Transverse colon (tissue), 4 donors: Measurements from ENCODE around the gene VLDLR. TPM values are rescaled to one million over a fixed set of nuclear protein-coding genes. Genes with fewer than 3 reads are reported as not detected.

Experiments used
- DNase-seq: peaks from one replicate; pipeline ENCODE4 v3.0.0-alpha.2; 2019
- H3K27ac ChIP-seq, 4 donors: fragments of 200-600 bp; sonication (generic); 2 replicates each; pipeline ENCODE4 v1.5.1; 2016 to 2018; ENCODE audit warnings: inconsistent platforms in 4 of 4
- H3K27me3 ChIP-seq: fragments of 200-600 bp; sonication (generic); 2 replicates; pipeline ENCODE4 v1.5.1; 2017; ENCODE audit warnings: inconsistent platforms
- H3K36me3 ChIP-seq, 4 donors: fragments of 200-600 bp; sonication (generic); 2 replicates each; pipeline ENCODE4 v1.5.1; 2017 to 2019; ENCODE audit warnings: inconsistent platforms in 4 of 4
- H3K4me1 ChIP-seq, 4 donors: fragments of 200-600 bp; sonication (generic); 2 replicates each; pipeline ENCODE4 v1.5.1; 2017 to 2020; ENCODE audit warnings: inconsistent platforms in 4 of 4
- H3K4me3 ChIP-seq, 4 donors: fragments of 200-600 bp; sonication (generic); 1 replicate in 1 of 4; 2 replicates in 3 of 4; pipeline versions ENCODE4 v1.5.1 to v1.6.1; 2017 to 2019; ENCODE audit warnings: inconsistent platforms in 4 of 4
- H3K9me3 ChIP-seq, 2 donors: fragments of 200-600 bp; sonication (generic); 2 replicates each; pipeline ENCODE4 v1.5.1; 2017 to 2019; ENCODE audit warnings: inconsistent platforms in 2 of 2
- EP300 ChIP-seq: sonication (generic); formaldehyde crosslinking; IDR thresholded peaks from one replicate; pipeline ENCODE4 v1.6.1; 2017; ENCODE audit warnings: antibody characterized with exemption, low read depth
- POLR2A ChIP-seq: fragments of 450-650 bp; IDR thresholded peaks from one replicate; pipeline ENCODE4 v1.6.1; 2016; ENCODE audit warnings: antibody characterized with exemption, mild to moderate bottlenecking, moderate library complexity
- POLR2AphosphoS5 ChIP-seq, 3 donors: sonication (generic); formaldehyde crosslinking; IDR thresholded peaks; one replicate each; pipeline ENCODE4 v1.6.1; 2016; ENCODE audit warnings: antibody characterized with exemption in 3 of 3
- WGBS, 2 donors: methylation state at CpG; one replicate each; pipeline ENCODE4 v1.1.5; 2018; ENCODE audit warnings: low coverage in 1 of 2; 5-methylcytosine and 5-hydroxymethylcytosine counted together
- in situ Hi-C, 4 donors: fragments of 200-750 bp; cut with MboI; loops; one replicate each; pipeline versions ENCODE4 v1.15.0 to v1.15.1; 2017; ENCODE audit warnings: low sequenced_read_pairs in 3 of 4, low pct_ligation_motif_present in 1 of 4, low pct_unique_long_range_greater_than_20kb in 1 of 4
- intact Hi-C: fragments of 100-400 bp; cut with DNase I; formaldehyde crosslinking; loops from one replicate; pipeline ENCODE4 v1.15.1; 2023; ENCODE audit warnings: low total_unique reads
- total RNA-seq, 4 donors: library from RNA; depleted of rRNA; stranded (reverse); fragments of >200 nt; gene quantifications; one replicate each; pipeline ENCODE4 v1.1.0, GENCODE V29; 2016
- TF ChIP-seq, protein P1 (sequence below), 5 experiments: fragments of 200-600 bp in 3 of 5; fragments of 450-650 bp in 2 of 5; sonication (generic) in 3 of 5; IDR thresholded peaks; 1 replicate in 2 of 5; 2 replicates in 3 of 5; pipeline ENCODE4 v1.5.1; 2016 to 2017; ENCODE audit warnings: antibody characterized with exemption in 5 of 5, inconsistent platforms in 3 of 5, mild to moderate bottlenecking in 2 of 5, moderate library complexity in 1 of 5

The VLDLR gene
- total RNA-seq, 4 donors from 2014 or later, result 0.80 to 14.0 (median 9.6) TPM

DNA sequence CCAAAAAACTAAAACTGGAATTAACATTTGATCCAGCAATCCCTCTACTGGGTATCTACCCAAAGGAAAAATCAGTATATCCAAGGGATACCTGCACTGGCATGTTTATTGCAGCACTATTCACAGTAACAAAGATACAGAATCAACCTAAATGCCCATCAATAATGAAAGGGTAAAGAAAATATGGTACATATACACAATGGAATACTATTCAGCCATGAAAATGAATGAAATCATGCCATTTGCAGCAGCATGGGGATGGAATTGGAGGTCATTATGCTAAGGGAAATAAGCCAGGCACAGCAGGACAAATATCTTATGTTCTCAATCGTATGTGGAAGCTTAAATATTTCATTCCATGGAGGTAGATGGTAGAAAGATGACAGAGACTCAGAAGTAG lies 9.7 kb downstream of the VLDLR start:
- TF ChIP-seq POLR2AphosphoS5 (IDR thresholded peaks at IDR 0.05) (no peak), POLR2A (no peak), EP300 (no peak)
- TF ChIP-seq, protein P1, sequence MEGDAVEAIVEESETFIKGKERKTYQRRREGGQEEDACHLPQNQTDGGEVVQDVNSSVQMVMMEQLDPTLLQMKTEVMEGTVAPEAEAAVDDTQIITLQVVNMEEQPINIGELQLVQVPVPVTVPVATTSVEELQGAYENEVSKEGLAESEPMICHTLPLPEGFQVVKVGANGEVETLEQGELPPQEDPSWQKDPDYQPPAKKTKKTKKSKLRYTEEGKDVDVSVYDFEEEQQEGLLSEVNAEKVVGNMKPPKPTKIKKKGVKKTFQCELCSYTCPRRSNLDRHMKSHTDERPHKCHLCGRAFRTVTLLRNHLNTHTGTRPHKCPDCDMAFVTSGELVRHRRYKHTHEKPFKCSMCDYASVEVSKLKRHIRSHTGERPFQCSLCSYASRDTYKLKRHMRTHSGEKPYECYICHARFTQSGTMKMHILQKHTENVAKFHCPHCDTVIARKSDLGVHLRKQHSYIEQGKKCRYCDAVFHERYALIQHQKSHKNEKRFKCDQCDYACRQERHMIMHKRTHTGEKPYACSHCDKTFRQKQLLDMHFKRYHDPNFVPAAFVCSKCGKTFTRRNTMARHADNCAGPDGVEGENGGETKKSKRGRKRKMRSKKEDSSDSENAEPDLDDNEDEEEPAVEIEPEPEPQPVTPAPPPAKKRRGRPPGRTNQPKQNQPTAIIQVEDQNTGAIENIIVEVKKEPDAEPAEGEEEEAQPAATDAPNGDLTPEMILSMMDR (IDR thresholded peaks at IDR 0.05), result no peak
- no peaks in the 10 kb centered on the region for H3K27me3 ChIP-seq
- no peaks in the 10 kb centered on the region for H3K4me1 ChIP-seq
- no peak overlapping the region for H3K27ac ChIP-seq
- 71 to 72% methylated on average over 1 of the region's 1 CpG for WGBS, 2 donors
- in situ Hi-C loops, result no loop called here
- H3K36me3 ChIP-seq, result no peaks in the 10 kb centered on the region
- intact Hi-C loops, result no loop called here
- H3K9me3 ChIP-seq, result no peaks in the 10 kb centered on the region
- no peak for DNase-seq
- no peak overlapping the region for H3K4me3 ChIP-seq

DNA sequence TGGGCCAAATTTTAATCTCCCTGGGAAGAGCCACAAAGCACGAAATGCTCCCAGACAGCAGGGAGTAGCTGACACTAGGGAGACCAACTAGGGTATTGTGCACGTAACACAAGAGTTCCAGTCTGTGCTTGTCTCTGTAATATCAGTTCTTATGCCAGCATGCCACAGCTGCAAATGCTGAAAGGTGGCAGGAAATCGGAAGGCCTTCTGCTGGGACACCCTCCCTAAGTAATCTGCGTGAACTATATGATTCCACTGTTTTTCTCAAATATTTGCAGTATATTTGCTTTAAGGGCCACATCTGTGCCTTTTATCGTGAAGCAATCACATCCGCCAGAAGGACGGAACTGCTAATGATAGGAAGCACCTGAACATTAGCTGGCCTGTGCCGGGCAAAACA lies 12.6 kb downstream of the VLDLR start:
- intact Hi-C loops (no loop called here), in situ Hi-C loops (no loop called here)

DNA sequence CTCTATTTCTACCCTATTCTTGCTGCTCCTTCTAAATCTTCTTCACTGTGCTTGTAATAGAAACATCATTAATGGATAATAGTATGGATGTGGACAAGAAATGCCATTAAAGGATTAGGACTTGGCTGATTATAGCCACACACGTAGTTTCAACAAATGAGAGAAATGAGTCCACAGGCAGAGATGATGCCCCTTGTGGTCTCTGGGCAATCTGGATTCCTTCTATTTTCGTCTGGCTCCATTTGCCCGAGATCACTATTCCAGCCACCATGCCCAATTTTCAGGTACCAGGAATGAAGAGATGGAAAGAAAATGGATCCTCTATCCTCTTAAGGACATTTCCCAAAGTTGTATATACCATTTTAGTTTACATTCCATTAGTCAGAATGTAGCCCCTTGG lies 13.2 kb downstream of the VLDLR start:
- no peaks in the 10 kb centered on the region for H3K27me3 ChIP-seq
- H3K27ac ChIP-seq, result no peak overlapping the region
- in situ Hi-C loops, result no loop called here
- no peaks in the 10 kb centered on the region for H3K4me1 ChIP-seq
- no peaks in the 10 kb centered on the region for H3K9me3 ChIP-seq
- no peak overlapping the region for H3K4me3 ChIP-seq
- TF ChIP-seq POLR2A (no peak), EP300 (no peak), POLR2AphosphoS5 (IDR thresholded peaks at IDR 0.05) (no peak)
- TF ChIP-seq, protein P1 (IDR thresholded peaks at IDR 0.05), result no peak
- intact Hi-C loops, result no loop called here
- WGBS, 2 donors, result 87 to 89% methylated on average over 3 of the region's 3 CpGs
- DNase-seq, result no peak
- H3K36me3 ChIP-seq, result no peaks in the 10 kb centered on the region

More for the DNA sequence above, 12.6 kb downstream of the VLDLR start:
- WGBS, 2 donors, result 79 to 82% methylated on average over 8 of the region's 8 CpGs
- Histone ChIP-seq H3K36me3 (no peaks in the 10 kb centered on the region), H3K4me1 (no peaks in the 10 kb centered on the region), H3K27ac (no peak overlapping the region), H3K4me3 (no peak overlapping the region), H3K9me3 (no peaks in the 10 kb centered on the region), H3K27me3 (no peaks in the 10 kb centered on the region)
- no peak for DNase-seq
- TF ChIP-seq POLR2AphosphoS5 (IDR thresholded peaks at IDR 0.05) (no peak), POLR2A (no peak), EP300 (no peak)
- TF ChIP-seq, protein P1 (IDR thresholded peaks at IDR 0.05), result no peak

DNA sequence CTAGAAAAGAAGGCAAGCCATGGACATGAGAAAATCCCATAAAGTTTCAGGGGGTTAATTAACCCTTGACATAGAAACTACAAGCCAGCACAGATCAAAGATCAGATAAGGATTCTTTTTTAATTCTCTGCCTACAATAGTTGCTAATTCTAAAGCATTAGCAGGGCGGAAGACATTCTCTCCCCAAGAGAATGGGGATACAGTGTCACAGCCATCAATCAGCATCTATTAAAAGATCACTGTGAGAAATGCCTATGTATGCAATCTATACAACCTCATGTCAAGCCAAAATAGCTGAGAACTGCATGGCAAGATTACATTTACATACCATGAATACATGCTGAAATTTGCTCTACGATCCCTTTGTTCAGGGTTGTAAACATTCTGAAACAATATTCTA lies 14.3 kb downstream of the VLDLR start:
- DNase-seq, result no peak
- TF ChIP-seq POLR2AphosphoS5 (IDR thresholded peaks at IDR 0.05) (no peak), POLR2A (no peak), EP300 (no peak)
- TF ChIP-seq, protein P1 (IDR thresholded peaks at IDR 0.05), result no peak
- intact Hi-C loops, result no loop called here
- Histone ChIP-seq H3K9me3 (no peaks in the 10 kb centered on the region), H3K4me1 (no peaks in the 10 kb centered on the region), H3K27me3 (no peaks in the 10 kb centered on the region), H3K27ac (no peak overlapping the region), H3K36me3 (no peaks in the 10 kb centered on the region), H3K4me3 (no peak overlapping the region)
- in situ Hi-C loops, result no loop called here
- WGBS, 2 donors, result 97 to 100% methylated on average over 1 to 2 of the region's 2 CpGs
